ENCODE measurements around the gene ARMC12.

The ARMC12 gene

DNA sequence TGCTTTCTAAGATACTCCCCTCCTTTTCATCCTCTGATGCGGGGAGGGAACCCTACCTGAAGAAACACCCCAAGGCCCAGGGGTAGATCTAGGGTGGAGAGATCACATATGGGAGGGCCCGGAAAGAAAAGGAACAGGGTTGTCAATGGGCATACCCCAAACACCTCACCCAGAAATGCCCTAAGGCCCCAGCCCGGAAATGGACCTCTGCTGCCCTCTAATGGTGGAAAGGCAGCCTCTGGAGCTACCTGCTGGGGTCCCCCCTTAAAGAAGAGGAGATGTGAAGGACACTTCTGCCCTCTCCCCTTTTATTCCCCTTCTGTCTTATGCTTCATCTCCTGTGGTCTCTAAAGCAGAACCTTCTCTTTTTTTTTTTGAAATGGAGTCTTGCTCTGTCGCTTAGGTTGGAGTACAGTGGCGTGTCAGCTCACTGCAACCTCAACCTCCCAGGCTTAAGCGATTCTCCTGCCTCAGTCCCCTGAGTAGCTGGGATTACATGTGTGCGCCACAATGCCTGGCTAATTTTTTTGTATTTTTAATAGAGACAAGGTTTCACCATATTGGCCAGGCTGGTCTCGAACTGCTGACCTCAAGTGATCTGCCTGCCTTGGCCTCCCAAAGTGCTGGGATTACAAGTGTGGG lies 458 bp upstream of the ARMC12 start:
- DNase-seq, result peak; percentile 83 to 89

DNA sequence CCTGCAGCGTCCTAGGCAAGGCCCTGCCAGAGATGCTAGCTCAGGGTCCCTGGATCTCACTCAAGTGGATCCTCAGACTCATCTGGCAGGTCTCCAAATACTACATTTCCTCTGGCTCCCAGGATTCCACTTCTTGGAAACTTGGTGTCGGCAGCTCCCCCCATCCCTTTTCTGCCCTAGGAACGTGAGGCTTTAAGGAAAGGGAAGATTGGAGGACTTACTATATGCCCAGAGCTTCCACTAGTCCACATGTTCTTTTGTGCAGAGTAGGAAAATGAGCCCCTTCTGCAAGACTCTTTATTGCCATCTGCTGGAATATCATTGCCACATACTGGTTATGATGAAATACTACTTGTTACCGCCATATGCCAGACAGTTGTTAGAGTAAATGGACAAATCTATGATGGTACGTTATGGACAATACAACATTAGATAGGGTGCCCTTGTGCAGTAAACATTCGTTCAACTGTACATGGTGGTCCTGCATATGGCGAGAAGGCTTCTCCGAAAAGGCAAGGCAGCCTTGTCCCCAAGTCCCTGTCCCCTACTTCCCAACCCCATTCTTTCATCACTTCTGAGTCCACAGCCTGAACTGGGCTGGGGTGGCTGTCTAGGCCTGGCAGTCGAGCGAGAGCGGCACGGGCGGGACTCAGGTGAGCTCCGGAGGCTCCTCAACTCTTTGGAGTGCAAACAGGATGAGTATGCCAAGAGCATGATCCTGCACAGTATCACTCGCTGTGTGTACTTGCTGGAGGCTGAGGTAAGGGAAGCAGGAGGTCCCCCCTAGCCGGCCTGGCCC lies 780 bp downstream of the ARMC12 start:
- peak in 1 of 2 donors; percentile 77 for DNase-seq

DNA sequence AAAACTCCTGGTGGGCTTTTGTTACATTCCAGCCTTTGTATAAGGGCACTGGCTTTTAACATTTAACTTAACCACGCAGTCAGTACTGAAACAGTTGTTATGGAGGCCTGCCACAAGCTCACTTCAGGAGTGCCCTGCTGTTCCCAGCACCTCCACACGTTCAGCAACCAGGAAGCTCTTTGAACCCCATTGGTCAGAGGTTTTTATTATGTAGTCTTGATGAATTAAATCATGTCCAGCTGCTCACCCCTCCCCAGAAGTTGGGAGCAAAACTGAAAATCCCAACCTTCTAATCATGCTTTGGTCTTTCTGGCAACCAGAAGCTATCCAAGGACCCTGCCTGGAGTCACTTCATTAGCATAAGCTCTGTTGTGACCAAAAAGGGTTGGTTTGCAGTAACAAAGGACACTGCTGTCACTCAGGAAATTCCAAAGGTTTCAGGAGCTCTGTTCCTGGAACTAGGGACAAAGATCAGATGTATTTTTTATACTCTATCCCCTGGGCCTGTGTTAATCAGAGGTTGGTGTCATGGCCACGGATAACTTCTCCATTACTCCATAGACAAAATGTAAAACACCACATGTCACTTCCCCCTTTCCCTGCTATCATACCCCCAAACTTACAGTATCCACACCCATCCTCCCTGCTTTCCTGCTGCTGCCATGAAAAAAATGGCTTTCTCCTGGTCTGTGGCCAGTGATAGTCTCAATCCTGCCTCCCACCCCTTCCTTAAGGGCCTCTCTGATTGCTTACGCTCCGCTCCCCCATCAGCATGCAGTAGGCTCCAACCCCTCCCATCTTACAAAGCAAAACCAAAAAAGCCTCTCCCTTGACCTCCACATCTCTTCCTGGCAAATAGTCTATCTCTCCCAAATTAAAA lies 3.1 kb downstream of the ARMC12 start:
- DNase-seq, result no peak

DNA sequence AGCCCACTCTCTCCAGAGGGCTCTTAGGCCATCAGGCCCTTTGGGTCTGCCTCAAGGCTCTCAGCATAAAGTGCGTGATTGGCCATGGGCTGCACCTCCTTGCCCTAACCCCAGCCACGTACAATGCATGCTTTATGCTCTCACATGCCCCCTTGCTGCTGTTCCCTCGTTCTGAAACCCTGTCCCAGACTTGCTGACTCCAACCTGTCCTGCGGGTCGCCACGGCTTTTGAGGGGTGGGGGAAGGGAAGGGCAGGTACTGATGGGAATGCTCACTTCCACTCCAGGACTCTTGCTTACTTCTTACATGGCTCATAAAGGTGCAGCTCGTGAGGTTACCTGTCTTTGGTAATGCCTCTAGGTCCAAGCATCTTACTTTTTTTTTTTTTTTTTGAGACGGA lies 6.0 kb downstream of the ARMC12 start:
- DNase-seq, result no peak

DNA sequence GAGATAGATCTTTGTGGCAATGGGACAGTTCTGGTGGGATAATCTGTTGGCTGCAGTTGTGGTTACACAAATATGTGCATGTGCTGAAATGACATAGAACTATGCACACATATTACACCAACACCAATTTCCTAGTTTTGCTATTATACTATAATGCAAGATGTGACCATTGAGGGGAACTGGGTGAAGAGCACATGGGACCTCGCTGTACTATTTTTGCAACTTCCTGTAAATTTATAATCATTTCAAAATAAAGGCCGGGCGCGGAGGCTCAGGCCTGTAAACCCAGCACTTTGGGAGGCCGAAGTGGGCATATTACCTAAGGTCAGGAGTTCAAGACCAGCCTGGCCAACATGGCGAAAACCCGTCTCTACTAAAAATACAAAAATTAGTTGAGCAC lies 8.7 kb downstream of the ARMC12 start:
- DNase-seq, result no peak

DNA sequence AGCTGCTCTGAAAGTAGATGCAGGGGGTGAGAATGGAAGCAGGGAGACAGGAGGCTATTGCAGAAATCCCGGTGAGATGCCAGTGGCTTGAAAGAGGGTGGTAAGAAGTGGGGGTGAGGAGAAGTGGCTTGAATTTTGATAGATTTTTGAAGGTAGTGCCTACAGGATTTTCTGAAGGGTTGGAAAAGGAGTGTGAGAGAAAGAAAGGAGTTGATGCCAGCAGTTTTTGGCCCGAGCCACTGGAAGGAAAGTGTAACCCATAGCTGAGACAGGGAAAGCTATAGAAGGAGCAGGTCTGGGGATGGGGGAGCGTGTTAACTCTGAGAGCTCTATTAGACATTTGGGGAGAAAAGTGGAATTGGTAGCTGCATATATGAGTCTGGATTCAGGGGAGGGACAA lies 9.7 kb downstream of the ARMC12 start:
- no peak for DNase-seq

DNA sequence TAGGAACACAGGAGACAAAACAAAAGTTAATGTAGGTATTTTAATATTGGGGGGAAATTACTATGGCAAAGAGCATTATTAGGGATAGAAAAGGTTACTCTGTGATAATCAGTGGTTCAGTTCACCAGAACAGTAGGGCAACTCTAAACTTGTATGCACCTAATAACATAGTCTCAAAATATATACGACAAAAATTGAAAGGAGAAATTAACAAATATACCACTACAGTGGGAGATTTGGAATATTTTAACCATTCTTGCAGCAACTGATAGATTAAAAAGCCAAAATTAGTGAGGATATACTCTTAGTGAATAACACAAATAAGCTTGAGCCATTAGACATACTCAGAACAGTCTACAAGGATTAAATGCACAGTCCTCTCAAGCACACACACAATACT lies 11.0 kb downstream of the ARMC12 start:
- no peak for DNase-seq

DNA sequence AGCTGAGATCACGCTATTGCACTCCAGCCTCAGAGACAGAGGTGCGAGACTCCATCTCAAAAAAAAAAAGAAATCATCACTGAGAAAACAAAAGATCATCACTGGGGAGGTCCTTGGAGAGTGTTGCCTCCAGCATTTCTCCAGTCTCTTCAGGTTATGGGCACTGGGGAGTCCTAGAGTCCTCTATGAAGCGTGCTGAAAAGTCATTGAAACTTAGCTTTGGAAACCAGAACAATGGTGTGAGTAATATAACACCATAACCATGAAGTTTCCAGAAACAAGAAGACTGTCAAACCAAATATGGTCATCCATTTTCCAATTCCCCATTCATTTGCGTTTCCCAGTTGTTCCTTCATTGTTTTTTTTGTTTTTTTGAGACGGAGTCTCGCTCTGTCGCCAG lies 13.7 kb downstream of the ARMC12 start:
- no peak for DNase-seq

DNA sequence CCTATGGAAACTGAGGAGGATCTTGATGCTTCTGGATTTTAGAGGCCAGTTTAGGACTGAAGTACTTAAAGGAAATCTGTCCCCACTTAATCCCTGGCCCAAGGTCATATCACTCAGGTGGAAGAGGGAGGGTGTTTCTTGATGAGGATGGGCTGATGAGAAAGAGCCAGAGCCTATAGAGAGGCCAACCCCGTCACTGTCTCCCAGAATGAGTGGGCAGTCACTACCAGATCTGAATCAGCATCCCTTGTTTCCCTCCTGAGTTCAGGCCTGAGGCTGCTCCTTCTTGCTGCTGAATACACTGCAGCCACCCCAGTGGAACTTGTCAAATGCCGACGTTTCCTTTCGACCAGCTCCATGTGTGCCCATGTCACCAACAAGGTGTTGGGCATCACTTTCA lies 14.8 kb downstream of the ARMC12 start:
- no peak for DNase-seq

DNA sequence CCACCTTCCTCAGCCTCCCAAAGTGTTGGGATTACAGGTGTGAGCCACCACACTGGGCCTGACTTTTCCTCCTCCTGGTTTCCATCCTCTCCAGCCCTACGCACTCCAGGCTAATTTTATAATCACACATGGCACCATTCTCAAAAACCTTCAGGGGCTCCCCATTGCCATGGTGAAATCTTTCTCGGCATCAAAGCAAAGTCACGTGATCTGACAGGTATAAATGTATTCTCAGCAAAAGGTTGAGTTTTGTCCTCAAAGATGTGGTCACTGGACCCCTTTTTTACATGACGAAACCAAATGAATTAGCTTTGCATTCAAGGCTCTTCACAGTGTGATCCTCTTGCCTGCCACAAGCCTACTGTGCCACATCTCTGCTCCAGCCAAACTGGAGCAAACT lies 15.5 kb downstream of the ARMC12 start:
- DNase-seq, result no peak

DNA sequence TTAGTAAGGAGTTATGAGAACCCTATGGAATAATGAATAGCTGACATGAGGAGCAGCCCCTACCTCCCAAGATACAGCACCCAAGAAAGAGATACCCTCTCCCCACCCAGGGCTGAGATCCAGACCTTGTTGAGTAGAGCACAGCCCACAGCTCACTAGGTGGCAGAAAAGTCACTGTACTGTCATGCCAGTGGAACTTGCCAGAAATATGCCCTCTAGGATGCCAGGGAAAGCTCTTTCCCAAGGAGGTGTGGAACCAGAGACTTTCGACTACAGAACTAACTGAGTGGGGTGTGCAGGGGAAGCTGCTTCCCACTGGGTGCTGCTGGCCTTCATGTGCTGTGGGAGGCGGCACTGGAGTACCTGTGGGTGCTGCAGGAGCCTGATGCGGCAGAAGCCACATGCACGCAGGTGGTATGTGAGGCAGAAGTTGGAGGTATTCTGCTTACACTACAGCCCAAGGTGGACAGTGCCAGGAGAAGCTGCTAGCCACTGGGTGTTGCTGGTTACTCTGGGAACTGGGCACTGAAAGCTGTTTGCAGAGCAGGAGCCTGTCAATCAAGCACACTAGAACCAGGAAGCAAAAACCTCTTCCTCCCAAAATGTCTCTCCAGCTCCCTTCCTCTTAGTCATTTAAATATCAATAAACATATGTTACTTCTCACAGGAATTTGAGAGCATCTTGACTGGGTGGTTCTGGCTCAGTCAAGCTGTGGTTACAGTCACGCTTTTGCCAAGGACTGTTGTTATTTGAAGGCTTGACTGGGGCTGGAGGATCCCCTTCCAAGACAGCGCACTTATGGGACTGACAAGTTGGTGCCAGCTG lies 17.8 kb downstream of the ARMC12 start:
- DNase-seq, result no peak

DNA sequence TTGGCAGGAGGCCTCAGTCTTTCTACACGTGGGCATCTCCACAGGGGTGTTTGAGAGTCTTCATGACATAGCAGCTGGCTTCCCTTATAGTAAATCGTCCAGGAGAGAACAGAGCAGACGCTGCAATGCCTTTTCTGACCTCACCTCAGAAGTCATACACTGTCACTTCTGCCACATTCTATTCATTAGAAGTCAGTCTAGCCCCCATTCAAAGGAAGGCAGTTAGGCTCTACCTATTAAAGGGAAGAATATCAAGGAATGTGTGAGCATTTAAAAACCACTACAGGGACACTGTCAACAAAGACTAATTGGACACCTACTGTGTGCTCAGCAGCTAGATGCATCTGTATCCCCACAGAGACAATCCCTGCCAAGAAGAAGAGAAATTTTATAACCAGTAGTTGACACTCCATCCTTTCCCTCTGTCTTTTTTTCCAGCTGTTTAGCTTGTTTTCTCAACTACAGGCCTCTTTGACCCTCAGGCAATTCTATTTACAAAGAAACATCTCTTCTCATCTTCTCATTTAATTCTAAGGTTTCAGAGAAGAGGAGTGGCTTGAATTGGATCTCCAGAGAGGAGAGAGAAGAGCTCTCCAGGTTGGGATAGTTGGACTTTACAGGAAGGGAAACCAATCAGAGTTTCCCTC lies 18.6 kb downstream of the ARMC12 start:
- no peak for DNase-seq

DNA sequence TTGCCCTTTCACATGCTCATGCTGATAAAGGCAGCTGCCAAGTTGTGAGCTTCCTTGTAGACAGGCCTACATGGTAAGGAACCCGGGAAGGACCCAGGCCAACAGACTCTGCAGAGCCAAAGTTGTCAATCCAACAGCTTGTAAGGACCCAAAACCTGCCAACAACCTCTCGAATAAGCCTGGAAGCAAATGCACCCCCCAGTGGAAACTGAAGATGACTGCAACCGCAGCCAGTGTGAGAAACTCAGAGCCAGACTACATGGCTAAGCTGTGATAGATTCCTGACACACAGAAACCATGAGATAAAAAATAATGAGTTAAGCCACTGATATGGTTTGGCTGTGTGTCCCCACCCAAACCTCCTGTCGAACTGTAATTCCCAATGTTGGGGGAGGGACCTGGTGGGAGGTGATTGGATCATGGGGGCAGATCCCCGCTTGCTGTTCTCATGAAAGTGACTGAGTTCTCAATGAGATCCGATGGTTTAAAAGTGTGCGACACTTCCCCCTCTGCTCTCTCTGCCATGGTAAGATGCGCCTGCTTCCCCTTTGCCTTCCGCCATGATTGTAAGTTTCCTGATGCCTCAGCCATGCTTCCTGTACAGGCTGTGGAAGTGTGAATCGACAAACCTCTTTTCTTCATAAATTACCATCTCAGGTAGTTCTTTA lies 20.8 kb downstream of the ARMC12 start:
- no peak for DNase-seq

DNA sequence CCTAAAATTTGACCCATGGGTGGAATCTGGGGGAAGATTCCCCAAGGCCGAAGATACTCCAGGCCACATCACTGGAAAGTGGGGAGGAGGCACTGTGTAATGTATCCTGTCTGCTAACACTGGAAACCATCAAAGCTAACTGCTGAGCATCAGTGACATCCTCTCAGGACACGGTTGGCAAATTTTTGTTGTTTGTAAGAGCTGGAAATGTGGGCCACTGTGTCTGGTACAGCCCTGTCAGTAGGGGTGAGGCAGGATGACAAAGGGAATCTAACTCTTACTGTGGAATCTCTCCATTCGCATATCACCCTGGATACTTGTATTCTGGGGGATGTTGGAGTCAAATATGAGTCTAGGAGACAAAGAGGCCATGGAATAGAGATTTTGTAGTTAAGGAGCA lies 22.6 kb downstream of the ARMC12 start:
- no peak for DNase-seq

DNA sequence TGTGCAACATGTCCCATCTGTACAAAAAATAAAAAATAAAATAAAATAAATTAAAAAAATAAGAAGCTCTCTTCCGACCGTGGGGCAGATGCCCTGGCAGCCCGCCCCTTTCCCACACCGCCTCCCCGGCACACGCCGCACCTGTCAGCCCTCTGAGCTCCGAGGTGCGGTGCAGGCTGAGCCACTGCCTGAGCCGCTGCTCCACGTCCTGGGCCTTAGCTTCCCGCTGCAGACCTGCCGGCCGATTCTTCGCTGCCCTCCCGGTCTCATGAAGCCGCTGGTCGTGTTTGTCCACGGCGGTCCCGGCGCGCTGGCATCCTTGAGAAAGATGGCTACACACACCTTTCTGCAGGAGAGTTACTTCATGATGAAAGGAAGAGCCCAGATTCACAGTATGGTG lies 28.9 kb downstream of the ARMC12 start:
- DNase-seq, result no peak

DNA sequence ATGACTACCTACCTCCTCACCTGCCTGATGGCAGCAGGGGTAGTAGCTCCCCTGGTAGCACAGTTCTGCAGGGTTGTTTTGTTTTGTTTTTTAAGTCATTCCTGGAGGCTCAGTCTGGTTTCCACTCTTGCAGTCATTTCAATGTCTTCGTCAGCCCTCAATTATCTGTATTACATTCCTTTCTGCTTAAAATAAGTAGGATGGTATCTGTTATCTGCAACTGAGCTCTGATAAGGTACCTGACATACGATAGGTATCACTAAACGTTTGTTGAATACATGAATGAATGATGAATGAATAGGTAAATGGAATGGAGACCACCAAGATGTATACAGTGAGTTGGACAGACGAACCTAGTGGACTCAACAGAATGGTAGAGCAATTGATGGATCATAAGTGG lies 32.4 kb downstream of the ARMC12 start:
- no peak for DNase-seq

DNA sequence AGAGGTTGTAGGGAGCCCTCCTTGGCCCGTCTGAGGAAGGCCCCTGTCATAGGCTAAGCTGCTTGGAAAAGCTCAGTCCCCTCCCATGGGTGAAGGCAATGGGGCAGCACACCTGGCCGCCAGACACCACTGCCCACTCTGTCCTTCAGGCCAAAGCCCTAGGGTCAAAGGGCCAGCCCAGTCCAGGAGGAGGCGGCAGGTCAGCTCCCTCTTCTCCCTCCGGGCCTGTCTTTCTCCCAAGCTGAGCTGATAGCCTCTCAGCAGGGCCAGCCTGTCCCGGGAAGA lies 34.5 kb downstream of the ARMC12 start:
- no peak for DNase-seq

DNA sequence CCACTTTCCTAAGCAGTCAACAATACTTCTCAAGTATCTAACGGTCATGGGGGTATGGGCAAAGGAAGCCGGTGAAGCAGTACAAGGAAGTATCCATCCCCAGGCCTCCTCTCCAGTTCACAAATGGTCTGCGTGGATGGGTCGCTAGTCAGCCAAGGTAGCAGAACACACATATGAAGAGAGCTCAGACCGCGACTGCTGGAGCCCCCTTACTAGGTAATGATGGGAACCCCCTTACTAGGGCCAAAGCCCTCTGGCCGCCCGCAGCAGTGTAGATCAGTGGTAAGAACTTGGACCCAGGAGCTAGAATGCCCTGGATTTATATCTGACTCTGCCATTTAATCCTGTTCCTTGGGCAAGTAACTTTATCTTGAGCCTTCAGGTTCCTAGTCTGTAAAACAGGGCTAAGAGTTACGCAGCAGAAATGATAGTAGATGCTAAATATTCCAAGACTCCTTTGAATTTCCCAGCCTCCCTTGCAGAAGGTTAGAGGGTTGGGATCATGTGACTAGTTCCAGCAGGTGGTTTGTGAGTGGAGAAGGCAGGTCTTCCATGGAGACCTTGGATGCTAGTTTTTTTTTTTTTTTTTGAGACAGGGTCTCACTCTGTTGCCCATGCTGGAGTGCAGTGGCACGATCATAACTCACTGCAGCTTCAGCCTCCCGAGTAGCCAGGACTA lies 37.4 kb downstream of the ARMC12 start:
- no peak for DNase-seq

DNA sequence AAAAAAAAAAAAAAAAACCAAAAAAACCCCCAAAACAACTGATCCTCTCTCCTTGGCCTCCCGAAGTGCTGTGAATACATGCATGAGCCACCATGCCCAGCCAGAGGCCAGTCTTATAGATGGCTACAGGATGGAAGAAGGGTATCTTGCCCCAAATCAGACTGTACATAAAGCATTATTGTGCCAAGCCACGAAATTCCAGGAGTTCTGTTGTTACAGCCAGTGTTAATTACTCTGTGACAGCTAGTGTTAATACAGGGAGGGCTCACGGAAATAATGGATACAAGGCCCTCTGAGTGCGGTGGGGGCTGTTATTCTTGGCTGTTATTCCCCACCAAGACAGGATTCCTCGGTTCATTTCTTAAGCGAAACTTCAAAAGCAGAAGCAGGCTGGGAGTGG lies 38.2 kb downstream of the ARMC12 start:
- DNase-seq, result no peak

DNA sequence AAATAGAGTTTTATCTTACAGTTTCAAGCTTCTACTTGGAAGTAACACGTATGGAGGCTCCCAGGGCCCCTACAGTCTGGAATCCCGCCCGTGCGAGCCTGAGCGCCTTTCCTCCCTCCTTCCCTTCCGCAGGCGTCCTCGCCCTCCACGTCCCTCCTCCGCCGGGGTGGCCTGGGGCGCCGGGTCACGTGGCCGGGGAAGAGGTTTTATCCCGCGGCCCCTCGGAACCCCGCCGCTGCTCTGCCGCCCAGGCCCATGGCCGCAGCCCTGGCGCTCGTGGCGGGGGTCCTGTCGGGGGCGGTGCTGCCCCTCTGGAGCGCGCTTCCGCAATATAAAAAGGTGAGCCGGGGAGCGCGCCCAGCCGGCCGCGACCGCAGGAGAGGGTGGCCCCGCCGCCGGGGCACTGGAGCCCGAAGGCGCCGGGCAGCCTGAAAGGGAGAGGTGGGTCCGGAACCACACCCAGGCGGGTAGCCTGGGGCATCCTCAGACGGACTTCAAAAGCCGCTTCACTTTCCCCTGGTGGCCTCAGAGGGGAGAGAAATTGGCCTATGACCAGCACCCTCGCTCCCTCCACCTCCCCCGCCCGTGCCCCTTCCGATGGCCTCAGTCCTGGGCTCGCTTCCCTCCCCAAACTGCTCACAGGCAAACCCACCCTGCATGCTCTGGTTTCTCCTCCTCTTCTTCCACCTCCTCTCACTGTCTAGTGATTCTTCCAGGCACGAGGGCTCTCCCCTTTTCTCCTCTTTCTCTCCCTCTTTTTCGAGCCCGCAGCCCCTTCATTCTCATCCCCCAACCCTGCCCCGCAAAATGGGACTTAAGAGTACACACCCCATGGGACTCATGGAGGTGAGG lies 39.8 kb downstream of the ARMC12 start, which contains the start of gene CLPSL2:
Gene CLPSL2, plus strand, starts transcription at position 235 of the 852 bp plus-strand sequence. Its CDS starts 21 bp downstream, at position 256.
- DNase-seq, result no peak

All from CD4-positive, alpha-beta T cell treated with Interleukin-1 beta for 1 hour (primary cell).